MM.1S (cell line): ENCODE results near the gene PNPLA2.

ENCODE experiments used
- CTCF ChIP-seq: fragments of 300-600 bp; sonication (generic); IDR thresholded peaks from 2 replicates; pipeline ENCODE4 v1.5.1; 2016; ENCODE audit warnings: antibody characterized with exemption, low read length, mixed read lengths
- EZH2phosphoT487 ChIP-seq: fragments of 300-600 bp; sonication (generic); IDR thresholded peaks from 2 replicates; pipeline ENCODE4 v1.6.1; 2018; ENCODE audit warnings: antibody characterized with exemption, low read length

GRCh38 chr11:816433-816779, 2.3 kb upstream of the PNPLA2 start:
- TF ChIP-seq CTCF: no peak
- TF ChIP-seq EZH2phosphoT487: no peak
